GM12878 (cell line): ENCODE results near the gene SELENOW. TPM values are rescaled to one million over a fixed set of nuclear protein-coding genes. Genes with fewer than 3 reads are reported as not detected.
A peak's percentile ranks its signal among the peaks of the same experiment; 100 is the strongest.

Experiments used
- BACH1 ChIP-seq: fragments of 450-650 bp; IDR thresholded peaks from 2 replicates; pipeline ENCODE4 v1.6.1; 2017; ENCODE audit warnings: mild to moderate bottlenecking, borderline replicate concordance
- BCL3 ChIP-seq: IDR thresholded peaks from 2 replicates; pipeline ENCODE4 v1.6.1; 2011; ENCODE audit warnings: borderline replicate concordance, low read depth, mild to moderate bottlenecking, moderate library complexity, low read length; ENCODE audit not compliant: insufficient read depth, poor library complexity, severe bottlenecking
- CBX3 ChIP-seq: fragments of 200-600 bp; sonication (generic); IDR thresholded peaks from 2 replicates; pipeline ENCODE4 v1.6.1; 2016; ENCODE audit warnings: low read depth, borderline replicate concordance
- CREB1 ChIP-seq: IDR thresholded peaks from 2 replicates; pipeline ENCODE4 v1.6.1; 2012; ENCODE audit warnings: low read depth, mild to moderate bottlenecking, inconsistent platforms
- FOXM1 ChIP-seq: IDR thresholded peaks from 2 replicates; pipeline ENCODE4 v1.6.1; 2012; ENCODE audit warnings: low read depth, mild to moderate bottlenecking, inconsistent platforms, low read length, moderate library complexity
- KLF5 ChIP-seq: fragments of 450-650 bp; IDR thresholded peaks from 2 replicates; pipeline ENCODE4 v1.6.1; 2014; ENCODE audit warnings: mild to moderate bottlenecking; ENCODE audit not compliant: partially characterized antibody
- MTA3 ChIP-seq: IDR thresholded peaks from 2 replicates; pipeline ENCODE4 v1.6.1; 2012; ENCODE audit warnings: low read length, inconsistent platforms, borderline replicate concordance
- RBBP5 ChIP-seq: fragments of 200-600 bp; sonication (generic); conservative IDR thresholded peaks from 2 replicates; pipeline ENCODE4 v1.6.1; 2016
- STAT3 ChIP-seq: IDR thresholded peaks from 2 replicates; pipeline ENCODE4 v1.6.1; 2011; ENCODE audit warnings: low read depth, low read length, improper control_type of control experiment
- SUZ12 ChIP-seq: fragments of 200-600 bp; sonication (generic); IDR thresholded peaks from one replicate; pipeline ENCODE4 v1.6.1; 2018; ENCODE audit warnings: antibody characterized with exemption, mild to moderate bottlenecking; ENCODE audit not compliant: unreplicated experiment
- ZNF217 ChIP-seq: fragments of 450-650 bp; IDR thresholded peaks from 2 replicates; pipeline ENCODE4 v1.6.1; 2017; ENCODE audit warnings: antibody characterized with exemption, mild to moderate bottlenecking
- polyA plus RNA-seq, 11 experiments: library from polyadenylated mRNA; depleted of rRNA in 4 of 11; unstranded in 6 of 11; stranded (reverse) in 5 of 11; fragments of >200 nt; fragmentation: Nextera tagmentation in 4 of 11; fragmentation: Illumina TruSeq in 1 of 11; extraction: Ambion mirVana in 4 of 11; extraction: Trizol in 1 of 11; gene quantifications; 1 replicate in 1 of 11; 2 replicates in 10 of 11; pipeline versions ENCODE4 v1.2.1 to v1.2.3, GENCODE V29; 2011 to 2016; ENCODE audit warnings: inconsistent platforms in 2 of 11, missing spikeins in 2 of 11, low read depth in 1 of 11
- total RNA-seq, 4 experiments: library from RNA; depleted of rRNA in 3 of 4; stranded (reverse); fragments of >200 nt in 3 of 4; fragmentation: Illumina TruSeq in 1 of 4; extraction: Trizol in 1 of 4; gene quantifications; 2 replicates each; pipeline versions ENCODE4 v1.2.1 to v1.2.3, GENCODE V29; 2013 to 2021
- TF ChIP-seq, protein P1 (sequence below), 3 experiments: IDR thresholded peaks in 2 of 3; conservative IDR thresholded peaks in 1 of 3; 2 replicates each; pipeline ENCODE4 v1.5.1; 2011; ENCODE audit warnings: low read depth in 3 of 3, low read length in 3 of 3, mild to moderate bottlenecking in 3 of 3, control low read depth in 2 of 3, moderate library complexity in 2 of 3, inconsistent platforms in 1 of 3, mixed read lengths in 1 of 3; ENCODE audit not compliant: control insufficient read depth in 2 of 3, insufficient read depth in 1 of 3; ENCODE audit errors: extremely low read depth in 1 of 3

The SELENOW gene
- total and polyA plus RNA-seq, 10 of the 15 experiments (the other 5 are each of a cell fraction or from before 2014, with no cell fraction given) = 53.3 to 186 (median 101) TPM

GRCh38 chr19:47778049-47778953 lies at the start of gene SELENOW (continued):
- TF ChIP-seq BACH1 = peak; percentile 50; the same call in 1 of the 2 replicates
- TF ChIP-seq STAT3 = no peak
- TF ChIP-seq CREB1 = peak; percentile 36; the same call in 1 of the 2 replicates
- no peak for TF ChIP-seq RBBP5
- peak; percentile 99 for TF ChIP-seq KLF5
- TF ChIP-seq, protein P1, sequence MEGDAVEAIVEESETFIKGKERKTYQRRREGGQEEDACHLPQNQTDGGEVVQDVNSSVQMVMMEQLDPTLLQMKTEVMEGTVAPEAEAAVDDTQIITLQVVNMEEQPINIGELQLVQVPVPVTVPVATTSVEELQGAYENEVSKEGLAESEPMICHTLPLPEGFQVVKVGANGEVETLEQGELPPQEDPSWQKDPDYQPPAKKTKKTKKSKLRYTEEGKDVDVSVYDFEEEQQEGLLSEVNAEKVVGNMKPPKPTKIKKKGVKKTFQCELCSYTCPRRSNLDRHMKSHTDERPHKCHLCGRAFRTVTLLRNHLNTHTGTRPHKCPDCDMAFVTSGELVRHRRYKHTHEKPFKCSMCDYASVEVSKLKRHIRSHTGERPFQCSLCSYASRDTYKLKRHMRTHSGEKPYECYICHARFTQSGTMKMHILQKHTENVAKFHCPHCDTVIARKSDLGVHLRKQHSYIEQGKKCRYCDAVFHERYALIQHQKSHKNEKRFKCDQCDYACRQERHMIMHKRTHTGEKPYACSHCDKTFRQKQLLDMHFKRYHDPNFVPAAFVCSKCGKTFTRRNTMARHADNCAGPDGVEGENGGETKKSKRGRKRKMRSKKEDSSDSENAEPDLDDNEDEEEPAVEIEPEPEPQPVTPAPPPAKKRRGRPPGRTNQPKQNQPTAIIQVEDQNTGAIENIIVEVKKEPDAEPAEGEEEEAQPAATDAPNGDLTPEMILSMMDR (IDR thresholded peaks at IDR 0.05 in 2 of 3, conservative IDR thresholded peaks at IDR 0.05 in 1 of 3; ENCODE audit: control insufficient read depth in 2 of 3, extremely low read depth in 1 of 3, insufficient read depth in 1 of 3, low read depth in 3 of 3, low read length in 3 of 3) = no peak
- no peak for TF ChIP-seq CBX3
- no peak for TF ChIP-seq MTA3
- TF ChIP-seq ZNF217 = no peak
- no peak for TF ChIP-seq FOXM1
- TF ChIP-seq BCL3 = no peak
- TF ChIP-seq SUZ12 = no peak
